K562 (cell line): ENCODE measurements around the gene RNF214. TPM values are rescaled to one million over a fixed set of nuclear protein-coding genes. Genes with fewer than 3 reads are reported as not detected.

Experiments
- CTCFL ChIP-seq: IDR thresholded peaks from 2 replicates; pipeline ENCODE4 v1.6.1; 2011; ENCODE audit warnings: borderline replicate concordance, low read depth, mild to moderate bottlenecking, moderate library complexity, low read length; ENCODE audit not compliant: insufficient read depth, poor library complexity, severe bottlenecking
- DEAF1 ChIP-seq: fragments of 450-650 bp; formaldehyde crosslinking; IDR thresholded peaks from 2 replicates; pipeline ENCODE4 v1.4.0; 2020; ENCODE audit warnings: mild to moderate bottlenecking, moderate library complexity
- ETV6 ChIP-seq, 3 experiments: fragments of 150-350 bp in 1 of 3; sonication (generic) in 1 of 3; formaldehyde crosslinking in 1 of 3; IDR thresholded peaks; 2 replicates each; pipeline versions ENCODE4 v1.6.1 to v1.8.0; 2014 to 2022; ENCODE audit warnings: borderline replicate concordance in 2 of 3, low read depth in 2 of 3, antibody characterized with exemption in 1 of 3, low read length in 1 of 3, mild to moderate bottlenecking in 1 of 3, missing genetic modification reagents in 1 of 3
- HSF4 ChIP-seq: fragments of 250-450 bp; sonication (Bioruptor Pico); IDR thresholded peaks from 2 replicates; pipeline ENCODE4 v2.1.2; 2022; ENCODE audit warnings: mild to moderate bottlenecking, moderate library complexity, borderline replicate concordance
- KLF1 ChIP-seq: fragments of 450-650 bp; IDR thresholded peaks from 2 replicates; pipeline ENCODE4 v1.6.1; 2016; ENCODE audit warnings: missing genetic modification characterization, missing compliant biosample characterization
- MAFF ChIP-seq: IDR thresholded peaks from 2 replicates; pipeline ENCODE4 v1.6.1; 2012; ENCODE audit warnings: low read length, improper control_type of control experiment
- RBM22 ChIP-seq: fragments of 200-400 bp; formaldehyde crosslinking; IDR thresholded peaks from 2 replicates; pipeline ENCODE4 v1.6.1; 2018; ENCODE audit warnings: low read length, low read depth; ENCODE audit not compliant: poor library complexity, severe bottlenecking
- TAL1 ChIP-seq: fragments of 450-650 bp; IDR thresholded peaks from 2 replicates; pipeline ENCODE4 v1.6.1; 2016; ENCODE audit warnings: mild to moderate bottlenecking
- TCF7 ChIP-seq: sonication (generic); IDR thresholded peaks from 2 replicates; pipeline ENCODE4 v1.6.1; 2016; ENCODE audit warnings: antibody characterized with exemption, borderline replicate concordance
- YBX1 ChIP-seq: fragments of 450-650 bp; IDR thresholded peaks from 2 replicates; pipeline ENCODE4 v1.7.1; 2016; ENCODE audit warnings: mild to moderate bottlenecking
- ZBTB9 ChIP-seq: fragments of 450-650 bp; formaldehyde crosslinking; IDR thresholded peaks from 2 replicates; pipeline ENCODE4 v1.4.0; 2020; ENCODE audit warnings: mild to moderate bottlenecking, moderate library complexity
- ZNF184 ChIP-seq: sonication (generic); formaldehyde crosslinking; IDR thresholded peaks from 2 replicates; pipeline ENCODE4 v1.5.0; 2020; ENCODE audit warnings: missing genetic modification reagents
- ZNF395 ChIP-seq: fragments of 200-800 bp; sonication (Bioruptor generic); IDR thresholded peaks from 2 replicates; pipeline ENCODE4 v1.6.1; 2017; ENCODE audit warnings: missing genetic modification characterization, missing compliant biosample characterization
- polyA plus RNA-seq, 8 experiments: library from polyadenylated mRNA; depleted of rRNA in 4 of 8; stranded (reverse) in 5 of 8; unstranded in 3 of 8; fragments of >200 nt; fragmentation: Nextera tagmentation in 2 of 8; fragmentation: Illumina TruSeq in 1 of 8; extraction: Ambion mirVana in 2 of 8; extraction: Trizol in 1 of 8; gene quantifications; 2 replicates each; pipeline versions ENCODE4 v1.2.1 to v1.2.3, GENCODE V29; 2011 to 2014; ENCODE audit warnings: inconsistent platforms in 1 of 8, missing spikeins in 1 of 8
- total RNA-seq, 7 experiments: library from RNA; depleted of rRNA in 6 of 7; stranded (reverse); fragments of >200 nt in 6 of 7; fragmentation: Illumina TruSeq in 2 of 7; extraction: Trizol in 2 of 7; gene quantifications; 2 replicates each; pipeline versions ENCODE4 v1.2.1 to v1.2.3, GENCODE V29; 2011 to 2021; ENCODE audit warnings: low replicate concordance in 1 of 7
- TF ChIP-seq, protein P1 (sequence below): sonication (generic); formaldehyde crosslinking; IDR thresholded peaks from 2 replicates; pipeline ENCODE4 v1.4.0; 2020; ENCODE audit warnings: mild to moderate bottlenecking, missing genetic modification reagents
- TF ChIP-seq, protein P2 (sequence below), 2 experiments: fragments of 450-650 bp; conservative IDR thresholded peaks; 2 replicates each; pipeline ENCODE4 v1.6.1; 2017; ENCODE audit warnings: mild to moderate bottlenecking in 2 of 2, moderate library complexity in 2 of 2

The RNF214 gene
- total and polyA plus RNA-seq, 9 of the 15 experiments (the other 6 are each of a cell fraction or from before 2014, with no cell fraction given): 6.6 to 24.8 (median 11.9) TPM

DNA sequence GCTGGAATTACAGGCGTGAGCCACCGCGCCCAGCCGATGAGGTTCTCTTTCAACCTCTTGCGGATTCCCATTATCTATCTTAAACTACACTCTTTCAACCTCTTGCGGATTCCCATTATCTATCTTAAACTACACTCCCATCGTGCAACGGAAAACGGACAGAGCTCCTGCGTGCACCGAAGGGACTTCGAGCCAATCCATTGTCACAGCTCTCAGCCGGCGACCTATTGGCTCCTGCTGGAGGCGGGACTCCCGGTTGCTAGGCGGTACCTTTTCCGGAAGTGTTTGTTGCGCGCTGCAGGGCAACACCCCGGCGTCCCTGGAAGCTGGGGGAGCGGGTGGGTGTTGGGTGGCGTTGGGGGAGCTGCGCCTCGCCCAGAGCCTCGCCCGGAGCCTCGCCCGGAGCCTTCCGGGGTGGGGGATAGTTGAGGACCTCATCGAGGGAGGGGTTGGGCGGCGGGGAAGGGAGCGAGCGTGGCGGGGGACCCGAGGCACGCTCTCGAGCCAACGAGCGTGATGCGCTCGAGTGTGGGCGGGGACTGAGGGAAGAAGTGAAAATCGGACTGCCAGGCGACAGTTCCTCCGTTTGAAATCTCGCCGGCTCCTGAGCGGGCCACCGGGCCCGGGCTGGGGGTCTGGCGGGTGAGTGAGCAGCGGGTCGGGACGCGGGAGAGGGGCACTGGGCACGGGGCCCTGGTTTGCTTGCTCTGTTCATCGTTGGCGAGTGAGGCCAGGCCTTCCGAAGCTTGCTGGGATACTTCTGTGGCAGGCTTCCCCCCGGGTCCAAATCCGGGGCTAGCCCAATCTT is 95.3 kb downstream of the RNF214 start, which contains the start of gene CEP164 (continued):
- TF ChIP-seq HSF4 (CRISPR knock-in tag) (no peak), YBX1 (no peak), ZBTB9 (CRISPR knock-in tag) (peak; percentile 25; the same call in 1 of the 2 replicates), ZNF184 (CRISPR knock-in tag) (no peak), TAL1 (no peak), CTCFL (no peak), TCF7 (no peak), RBM22 (peak; percentile 70), ZNF395 (CRISPR knock-in tag) (peak; percentile 82), DEAF1 (no peak), KLF1 (tag) (peak; percentile 98), ETV6 (IDR thresholded peaks at IDR 0.05; ENCODE audit: borderline replicate concordance in 1 of 2, low read depth in 2 of 2, low read length in 1 of 2) (no peak), ETV6 (CRISPR knock-in tag; IDR thresholded peaks at IDR 0.05; ENCODE audit: borderline replicate concordance) (0 out of 2 replicates have a peak, but pooled peaks have one; percentile 58), MAFF (no peak)
- TF ChIP-seq, protein P1, sequence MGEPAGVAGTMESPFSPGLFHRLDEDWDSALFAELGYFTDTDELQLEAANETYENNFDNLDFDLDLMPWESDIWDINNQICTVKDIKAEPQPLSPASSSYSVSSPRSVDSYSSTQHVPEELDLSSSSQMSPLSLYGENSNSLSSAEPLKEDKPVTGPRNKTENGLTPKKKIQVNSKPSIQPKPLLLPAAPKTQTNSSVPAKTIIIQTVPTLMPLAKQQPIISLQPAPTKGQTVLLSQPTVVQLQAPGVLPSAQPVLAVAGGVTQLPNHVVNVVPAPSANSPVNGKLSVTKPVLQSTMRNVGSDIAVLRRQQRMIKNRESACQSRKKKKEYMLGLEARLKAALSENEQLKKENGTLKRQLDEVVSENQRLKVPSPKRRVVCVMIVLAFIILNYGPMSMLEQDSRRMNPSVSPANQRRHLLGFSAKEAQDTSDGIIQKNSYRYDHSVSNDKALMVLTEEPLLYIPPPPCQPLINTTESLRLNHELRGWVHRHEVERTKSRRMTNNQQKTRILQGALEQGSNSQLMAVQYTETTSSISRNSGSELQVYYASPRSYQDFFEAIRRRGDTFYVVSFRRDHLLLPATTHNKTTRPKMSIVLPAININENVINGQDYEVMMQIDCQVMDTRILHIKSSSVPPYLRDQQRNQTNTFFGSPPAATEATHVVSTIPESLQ (CRISPR knock-in tag): 0 out of 2 replicates have a peak, but pooled peaks have one; percentile 42
- TF ChIP-seq, protein P2, sequence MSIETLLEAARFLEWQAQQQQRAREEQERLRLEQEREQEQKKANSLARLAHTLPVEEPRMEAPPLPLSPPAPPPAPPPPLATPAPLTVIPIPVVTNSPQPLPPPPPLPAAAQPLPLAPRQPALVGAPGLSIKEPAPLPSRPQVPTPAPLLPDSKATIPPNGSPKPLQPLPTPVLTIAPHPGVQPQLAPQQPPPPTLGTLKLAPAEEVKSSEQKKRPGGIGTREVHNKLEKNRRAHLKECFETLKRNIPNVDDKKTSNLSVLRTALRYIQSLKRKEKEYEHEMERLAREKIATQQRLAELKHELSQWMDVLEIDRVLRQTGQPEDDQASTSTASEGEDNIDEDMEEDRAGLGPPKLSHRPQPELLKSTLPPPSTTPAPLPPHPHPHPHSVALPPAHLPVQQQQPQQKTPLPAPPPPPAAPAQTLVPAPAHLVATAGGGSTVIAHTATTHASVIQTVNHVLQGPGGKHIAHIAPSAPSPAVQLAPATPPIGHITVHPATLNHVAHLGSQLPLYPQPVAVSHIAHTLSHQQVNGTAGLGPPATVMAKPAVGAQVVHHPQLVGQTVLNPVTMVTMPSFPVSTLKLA (conservative IDR thresholded peaks at IDR 0.05): peak; percentile 88 to 91
